Activated naive CD8-positive, alpha-beta T cell treated with anti-CD3 and anti-CD28 coated beads, Interleukin-2, amount 10 ng/mL, durations not matched to agents 7 days and 5 days (primary cell): ENCODE data around the gene SLC7A4. TPM values are rescaled to one million over a fixed set of nuclear protein-coding genes. Genes with fewer than 3 reads are reported as not detected.
"Not testable (repeated sequence)": the region's sequence is repeated elsewhere in the genome, so short reads cannot be mapped to it uniquely, and the experiment has no call there.

Experiments used
- ATAC-seq: fragments of 150-1000 bp; cut with Tn5 transposase; one replicate; pipeline ENCODE4 v1.10.0; 2021; ENCODE audit warnings: low read depth, moderate library complexity
- POLR2A ChIA-PET: fragments of 350-600 bp; sonication (Branson Sonifier 250); formaldehyde crosslinking; loops from one replicate; lab custom pipeline; 2021; ENCODE audit warnings: antibody characterized with exemption; lab: Charles Lee
- DNase-seq: peaks from one replicate; pipeline ENCODE4 v3.0.0; 2021
- H3K27ac Mint-ChIP-seq: one replicate; pipeline ENCODE4 v1.8.0; 2022; ENCODE audit warnings: mild to moderate bottlenecking, mixed read lengths
- H3K27me3 Mint-ChIP-seq: one replicate; pipeline ENCODE4 v1.8.0; 2022; ENCODE audit warnings: mild to moderate bottlenecking, moderate library complexity, mixed read lengths
- H3K36me3 Mint-ChIP-seq: one replicate; pipeline ENCODE4 v1.8.0; 2021; ENCODE audit warnings: mild to moderate bottlenecking, mixed read lengths
- H3K4me1 Mint-ChIP-seq: one replicate; pipeline ENCODE4 v1.8.0; 2021; ENCODE audit warnings: mixed read lengths
- H3K4me3 Mint-ChIP-seq: one replicate; pipeline ENCODE4 v1.8.0; 2022; ENCODE audit warnings: mild to moderate bottlenecking, moderate library complexity, mixed read lengths
- H3K9me3 Mint-ChIP-seq: one replicate; pipeline ENCODE4 v1.8.0; 2021; ENCODE audit warnings: mixed read lengths
- total RNA-seq, 2 experiments: library from RNA; stranded (reverse); gene quantifications; one replicate each; pipeline ENCODE4 v1.2.3, GENCODE V29; 2021

Gene SLC7A4
- total RNA-seq, 2 experiments from 2014 or later = 0.79 to 1.2 TPM

- Mint-ChIP-seq H3K4me3 (no peak overlapping the region), H3K27ac (no peak overlapping the region), H3K36me3 (no peaks in the 10 kb centered on the region), H3K4me1 (peaks cover 4% of the 10 kb centered on the region), H3K9me3 (no peaks in the 10 kb centered on the region), H3K27me3 (peaks cover 5% of the 10 kb centered on the region)
- DNase-seq = no peak
- ATAC-seq = no peak
- POLR2A ChIA-PET = interaction anchor here (0.6 kb wide), 1 partner anchor 507 kb away, joined by 3 read pairs; no protein-coding TSS in a partner anchor
Observed at GRCh38 chr22:21070690-21071615, 38.6 kb upstream of the SLC7A4 start.

GRCh38 chr22:21069375-21069774 lies 37.0 kb upstream of the SLC7A4 start:
- POLR2A ChIA-PET = no interaction called here
- DNase-seq (no peak), ATAC-seq (no peak)
- Mint-ChIP-seq H3K36me3 (no peaks in the 10 kb centered on the region), H3K27ac (no peak overlapping the region), H3K27me3 (peaks cover 5% of the 10 kb centered on the region), H3K4me3 (no peak overlapping the region), H3K9me3 (no peaks in the 10 kb centered on the region), H3K4me1 (peaks cover 4% of the 10 kb centered on the region)

- H3K4me1 Mint-ChIP-seq = peaks cover 4% of the 10 kb centered on the region
Observed at GRCh38 chr22:21068681-21069276, 36.4 kb upstream of the SLC7A4 start.

GRCh38 chr22:21067901-21068680 lies 35.7 kb upstream of the SLC7A4 start:
- Mint-ChIP-seq H3K36me3 (no peaks in the 10 kb centered on the region), H3K9me3 (no peaks in the 10 kb centered on the region), H3K27me3 (peaks cover 7% of the 10 kb centered on the region), H3K4me1 (peaks cover 4% of the 10 kb centered on the region), H3K4me3 (no peak overlapping the region), H3K27ac (no peak overlapping the region)
- POLR2A ChIA-PET = no interaction called here
- no peak for ATAC-seq
- no peak for DNase-seq

More at GRCh38 chr22:21068681-21069276, 36.4 kb upstream of the SLC7A4 start:
- Mint-ChIP-seq H3K36me3 (no peaks in the 10 kb centered on the region), H3K4me3 (no peak overlapping the region), H3K27ac (no peak overlapping the region), H3K27me3 (peaks cover 5% of the 10 kb centered on the region), H3K9me3 (no peaks in the 10 kb centered on the region)
- no peak for DNase-seq
- no peak for ATAC-seq
- POLR2A ChIA-PET = no interaction called here

- no peaks in the 10 kb centered on the region for H3K9me3 Mint-ChIP-seq
- DNase-seq (no peak), ATAC-seq (no peak)
- no peaks in the 10 kb centered on the region for H3K36me3 Mint-ChIP-seq
- no peak overlapping the region for H3K27ac Mint-ChIP-seq
- POLR2A ChIA-PET = no interaction called here
- H3K4me3 Mint-ChIP-seq = no peak overlapping the region
- peaks cover 7% of the 10 kb centered on the region for H3K27me3 Mint-ChIP-seq
- H3K4me1 Mint-ChIP-seq = peaks cover 4% of the 10 kb centered on the region
Observed at GRCh38 chr22:21067075-21067900, 34.9 kb upstream of the SLC7A4 start.

GRCh38 chr22:21064917-21065864 lies 32.8 kb upstream of the SLC7A4 start:
- Mint-ChIP-seq H3K27me3 (peaks cover 7% of the 10 kb centered on the region), H3K27ac (no peak overlapping the region), H3K36me3 (no peaks in the 10 kb centered on the region), H3K4me1 (peaks cover 4% of the 10 kb centered on the region), H3K9me3 (no peaks in the 10 kb centered on the region), H3K4me3 (no peak overlapping the region)
- DNase-seq (no peak), ATAC-seq (no peak)
- POLR2A ChIA-PET = no interaction called here

GRCh38 chr22:21064425-21064824 lies 32.1 kb upstream of the SLC7A4 start:
- POLR2A ChIA-PET, H3K9me3 Mint-ChIP-seq, DNase-seq, H3K4me3 Mint-ChIP-seq, H3K36me3 Mint-ChIP-seq, H3K4me1 Mint-ChIP-seq, ATAC-seq, H3K27ac Mint-ChIP-seq, H3K27me3 Mint-ChIP-seq: not testable (repeated sequence)

GRCh38 chr22:21061660-21062321 lies 29.4 kb upstream of the SLC7A4 start:
- H3K4me1 Mint-ChIP-seq, H3K4me3 Mint-ChIP-seq, DNase-seq, ATAC-seq, H3K27me3 Mint-ChIP-seq, H3K9me3 Mint-ChIP-seq, POLR2A ChIA-PET, H3K36me3 Mint-ChIP-seq, H3K27ac Mint-ChIP-seq: not testable (repeated sequence)

- Mint-ChIP-seq H3K4me1 (peaks cover 11% of the 10 kb centered on the region), H3K27me3 (peaks cover 12% of the 10 kb centered on the region)
- H3K9me3 Mint-ChIP-seq, POLR2A ChIA-PET, H3K27ac Mint-ChIP-seq, ATAC-seq, H3K4me3 Mint-ChIP-seq, H3K36me3 Mint-ChIP-seq, DNase-seq: not testable (repeated sequence)
Observed at GRCh38 chr22:21060363-21060762, 28.0 kb upstream of the SLC7A4 start.

- H3K4me3 Mint-ChIP-seq = peak overlapping the region; percentile 73
Observed at GRCh38 chr22:21055880-21056319, 23.5 kb upstream of the SLC7A4 start.

GRCh38 chr22:21055564-21055834 lies 23.1 kb upstream of the SLC7A4 start:
- H3K27ac Mint-ChIP-seq = peak overlapping the region; percentile 55
- peak overlapping the region; percentile 73 for H3K4me3 Mint-ChIP-seq
- ATAC-seq (peak; percentile 40), DNase-seq (no peak)
- POLR2A ChIA-PET = interaction anchor here (1.4 kb wide), 1 partner anchor 9 kb away, joined by 5 read pairs; no protein-coding TSS in a partner anchor
- peaks cover 10% of the 10 kb centered on the region for H3K27me3 Mint-ChIP-seq
- peaks cover 28% of the 10 kb centered on the region for H3K4me1 Mint-ChIP-seq
- H3K36me3 Mint-ChIP-seq = no peaks in the 10 kb centered on the region
- no peaks in the 10 kb centered on the region for H3K9me3 Mint-ChIP-seq

More at GRCh38 chr22:21055880-21056319, 23.5 kb upstream of the SLC7A4 start:
- POLR2A ChIA-PET = interaction anchor here (1.4 kb wide), 1 partner anchor 9 kb away, joined by 5 read pairs; no protein-coding TSS in a partner anchor
- Mint-ChIP-seq H3K36me3 (no peaks in the 10 kb centered on the region), H3K27me3 (peaks cover 10% of the 10 kb centered on the region), H3K4me1 (peaks cover 28% of the 10 kb centered on the region), H3K27ac (peak overlapping the region; percentile 55), H3K9me3 (no peaks in the 10 kb centered on the region)
- ATAC-seq = peak; percentile 65
- DNase-seq = no peak
